ENCODE results near the gene CCSER1. TPM values are rescaled to one million over a fixed set of nuclear protein-coding genes. Genes with fewer than 3 reads are reported as not detected.

Gene CCSER1
- total RNA-seq, 3 donors from 2014 or later (not counting 1 experiment from before 2014, with no cell fraction given): 0.87 to 1.1 (median 1.1) TPM

DNA sequence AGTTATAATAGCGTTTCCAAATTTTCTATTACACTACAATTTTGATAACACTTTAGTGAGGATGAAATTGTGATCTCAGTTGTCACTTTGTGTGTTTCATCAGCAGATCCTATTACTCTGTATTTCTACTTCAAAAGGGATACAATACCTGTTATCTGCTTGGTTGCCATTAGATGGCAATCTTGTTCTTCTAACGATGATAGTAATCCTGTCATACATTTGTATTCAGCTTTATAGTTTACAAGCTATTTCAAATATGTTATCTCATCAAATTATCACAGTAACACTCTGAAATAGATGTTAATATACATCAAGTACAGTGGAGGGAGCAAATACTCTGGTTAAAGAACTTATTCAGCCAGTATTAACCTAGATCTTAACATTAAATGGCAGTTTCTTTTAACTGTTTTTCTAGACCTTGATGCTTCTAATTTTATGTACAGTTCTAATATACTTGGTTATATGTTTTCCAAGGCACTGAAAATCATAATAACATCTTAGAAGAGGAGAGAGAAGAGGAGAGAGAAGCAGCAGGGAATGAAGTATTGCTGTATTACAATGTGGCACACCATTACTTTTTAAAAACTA is 292.0 kb downstream of the CCSER1 start:
- TF ChIP-seq, protein P1, sequence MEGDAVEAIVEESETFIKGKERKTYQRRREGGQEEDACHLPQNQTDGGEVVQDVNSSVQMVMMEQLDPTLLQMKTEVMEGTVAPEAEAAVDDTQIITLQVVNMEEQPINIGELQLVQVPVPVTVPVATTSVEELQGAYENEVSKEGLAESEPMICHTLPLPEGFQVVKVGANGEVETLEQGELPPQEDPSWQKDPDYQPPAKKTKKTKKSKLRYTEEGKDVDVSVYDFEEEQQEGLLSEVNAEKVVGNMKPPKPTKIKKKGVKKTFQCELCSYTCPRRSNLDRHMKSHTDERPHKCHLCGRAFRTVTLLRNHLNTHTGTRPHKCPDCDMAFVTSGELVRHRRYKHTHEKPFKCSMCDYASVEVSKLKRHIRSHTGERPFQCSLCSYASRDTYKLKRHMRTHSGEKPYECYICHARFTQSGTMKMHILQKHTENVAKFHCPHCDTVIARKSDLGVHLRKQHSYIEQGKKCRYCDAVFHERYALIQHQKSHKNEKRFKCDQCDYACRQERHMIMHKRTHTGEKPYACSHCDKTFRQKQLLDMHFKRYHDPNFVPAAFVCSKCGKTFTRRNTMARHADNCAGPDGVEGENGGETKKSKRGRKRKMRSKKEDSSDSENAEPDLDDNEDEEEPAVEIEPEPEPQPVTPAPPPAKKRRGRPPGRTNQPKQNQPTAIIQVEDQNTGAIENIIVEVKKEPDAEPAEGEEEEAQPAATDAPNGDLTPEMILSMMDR (IDR thresholded peaks at IDR 0.05): no peak
- H3K4me1 ChIP-seq (ENCODE audit: control insufficient read depth, insufficient read depth, low read length): no peaks in the 10 kb centered on the region
- no CpG with 5 or more reads among the region's 2 CpGs for WGBS (ENCODE audit: insufficient coverage)
- H3K36me3 ChIP-seq (ENCODE audit: control insufficient read depth, insufficient read depth, low read length): no peaks in the 10 kb centered on the region
- no peak overlapping the region for H3K4me3 Mint-ChIP-seq
- DNase-seq (no peak), ATAC-seq (no peak)
- H3K27ac Mint-ChIP-seq: no peak overlapping the region
- H3K27me3 ChIP-seq (ENCODE audit: control insufficient read depth, insufficient read depth, low read length): no peaks in the 10 kb centered on the region
- intact Hi-C loops (cut with micrococcal nuclease): no loop called here
- H3K4me1 Mint-ChIP-seq: no peaks in the 10 kb centered on the region
- no peaks in the 10 kb centered on the region for H3K36me3 Mint-ChIP-seq
- H3K9me3 Mint-ChIP-seq: peaks cover 0 to under 1% of the 10 kb centered on the region in 2 donors
- no peaks in the 10 kb centered on the region for H3K27me3 Mint-ChIP-seq (ENCODE audit: low read depth in 2 of 2)
- no peak overlapping the region for H3K4me3 ChIP-seq (ENCODE audit: low read length)
- H3K9me3 ChIP-seq (ENCODE audit: control insufficient read depth, insufficient read depth, low read length): no peaks in the 10 kb centered on the region
- no peak overlapping the region for H3K27ac ChIP-seq (ENCODE audit: low read length)

DNA sequence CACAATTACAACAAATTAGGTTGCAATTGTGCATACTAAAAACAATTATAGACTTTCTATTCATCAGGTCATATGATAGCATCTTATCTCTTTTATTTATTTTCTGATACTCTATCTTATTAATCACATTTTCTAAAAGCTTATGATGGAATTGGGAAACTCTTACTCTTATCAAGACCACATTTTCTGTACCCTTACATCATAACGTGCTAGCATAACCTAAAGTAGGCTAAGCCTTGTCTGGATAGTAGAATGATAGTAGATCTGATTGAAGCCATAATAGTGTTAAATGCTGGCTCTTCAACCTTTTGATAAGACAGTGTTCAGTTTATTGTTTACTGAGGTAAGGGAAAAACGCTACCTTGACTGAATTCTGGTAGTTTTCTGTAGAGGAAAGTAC is 294.0 kb downstream of the CCSER1 start:
- Histone ChIP-seq H3K4me1 (ENCODE audit: control insufficient read depth, insufficient read depth, low read length) (no peaks in the 10 kb centered on the region), H3K4me3 (ENCODE audit: low read length) (no peak overlapping the region), H3K27ac (ENCODE audit: low read length) (no peak overlapping the region), H3K36me3 (ENCODE audit: control insufficient read depth, insufficient read depth, low read length) (no peaks in the 10 kb centered on the region), H3K27me3 (ENCODE audit: control insufficient read depth, insufficient read depth, low read length) (no peaks in the 10 kb centered on the region), H3K9me3 (ENCODE audit: control insufficient read depth, insufficient read depth, low read length) (no peaks in the 10 kb centered on the region)
- ATAC-seq (no peak), DNase-seq (no peak)
- TF ChIP-seq, protein P1 (IDR thresholded peaks at IDR 0.05): no peak
- Mint-ChIP-seq H3K4me1 (no peaks in the 10 kb centered on the region), H3K27ac (no peak overlapping the region), H3K27me3 (ENCODE audit: low read depth in 2 of 2) (no peaks in the 10 kb centered on the region), H3K9me3 (peaks cover 2% of the 10 kb centered on the region in 2 donors), H3K36me3 (no peaks in the 10 kb centered on the region), H3K4me3 (no peak overlapping the region)
- 83% methylated on average over 1 of the region's 2 CpGs for WGBS (ENCODE audit: insufficient coverage)
- intact Hi-C loops (cut with micrococcal nuclease): no loop called here

DNA sequence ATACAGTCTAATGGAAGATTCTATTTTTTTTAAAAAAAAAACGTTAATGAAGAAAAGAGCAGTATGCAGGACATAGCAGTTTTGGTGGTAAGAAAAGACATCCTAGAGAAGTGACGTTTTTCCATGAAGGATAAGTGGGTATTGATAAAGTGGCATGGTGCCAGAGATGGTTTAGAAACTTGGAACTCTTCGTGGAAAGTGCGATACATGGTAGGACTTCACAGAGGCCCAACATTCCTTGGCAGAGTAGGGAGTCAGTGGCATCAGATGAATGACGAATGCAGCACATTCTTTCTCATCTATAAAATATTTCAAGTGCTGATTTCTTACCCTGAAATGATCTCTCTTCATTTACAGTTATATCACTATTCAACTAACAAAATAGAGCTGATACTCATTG is 298.7 kb downstream of the CCSER1 start:
- H3K4me1 ChIP-seq (ENCODE audit: control insufficient read depth, insufficient read depth, low read length): no peaks in the 10 kb centered on the region
- Mint-ChIP-seq H3K4me3 (no peak overlapping the region), H3K4me1 (no peaks in the 10 kb centered on the region), H3K36me3 (no peaks in the 10 kb centered on the region), H3K27me3 (ENCODE audit: low read depth in 2 of 2) (no peaks in the 10 kb centered on the region), H3K9me3 (peaks cover 2% of the 10 kb centered on the region in 2 donors), H3K27ac (no peak overlapping the region)
- no peak overlapping the region for H3K27ac ChIP-seq (ENCODE audit: low read length)
- WGBS (ENCODE audit: insufficient coverage): 74% methylated on average over 5 of the region's 5 CpGs
- no peaks in the 10 kb centered on the region for H3K9me3 ChIP-seq (ENCODE audit: control insufficient read depth, insufficient read depth, low read length)
- intact Hi-C loops (cut with micrococcal nuclease): no loop called here
- no peak overlapping the region for H3K4me3 ChIP-seq (ENCODE audit: low read length)
- TF ChIP-seq, protein P1 (IDR thresholded peaks at IDR 0.05): no peak
- H3K27me3 ChIP-seq (ENCODE audit: control insufficient read depth, insufficient read depth, low read length): no peaks in the 10 kb centered on the region
- ATAC-seq (no peak), DNase-seq (no peak)
- no peaks in the 10 kb centered on the region for H3K36me3 ChIP-seq (ENCODE audit: control insufficient read depth, insufficient read depth, low read length)

DNA sequence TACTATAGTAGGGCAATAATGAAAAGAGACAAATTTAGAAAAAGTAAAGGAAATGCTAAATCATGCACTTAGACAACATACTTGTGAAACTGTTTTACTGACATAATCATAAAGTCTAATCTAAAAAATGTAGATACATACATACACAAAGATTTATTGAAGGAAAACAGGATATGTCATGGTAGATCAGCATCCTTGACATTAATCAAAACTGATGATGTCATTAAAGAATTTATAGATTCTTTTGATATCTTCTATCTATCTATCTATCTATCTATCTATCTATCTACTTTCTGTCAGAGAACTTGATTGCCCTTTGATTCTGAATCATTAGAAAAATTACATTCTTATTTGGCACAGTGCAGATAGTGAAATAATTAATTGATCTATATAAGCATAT is 311.3 kb downstream of the CCSER1 start:
- Histone ChIP-seq H3K27me3 (ENCODE audit: control insufficient read depth, insufficient read depth, low read length) (no peaks in the 10 kb centered on the region), H3K27ac (ENCODE audit: low read length) (no peak overlapping the region), H3K9me3 (ENCODE audit: control insufficient read depth, insufficient read depth, low read length) (no peaks in the 10 kb centered on the region), H3K4me3 (ENCODE audit: low read length) (no peak overlapping the region), H3K4me1 (ENCODE audit: control insufficient read depth, insufficient read depth, low read length) (no peaks in the 10 kb centered on the region), H3K36me3 (ENCODE audit: control insufficient read depth, insufficient read depth, low read length) (no peaks in the 10 kb centered on the region)
- no peak for ATAC-seq
- no peaks in the 10 kb centered on the region for H3K27me3 Mint-ChIP-seq (ENCODE audit: low read depth in 2 of 2)
- no peak for DNase-seq
- intact Hi-C loops (cut with micrococcal nuclease): no loop called here
- H3K36me3 Mint-ChIP-seq: no peaks in the 10 kb centered on the region
- peaks cover 3 to 4% of the 10 kb centered on the region in 2 donors for H3K9me3 Mint-ChIP-seq
- no peaks in the 10 kb centered on the region for H3K4me1 Mint-ChIP-seq
- TF ChIP-seq, protein P1 (IDR thresholded peaks at IDR 0.05): no peak
- no peak overlapping the region for H3K4me3 Mint-ChIP-seq
- no peak overlapping the region for H3K27ac Mint-ChIP-seq
